NOMO-1 (cell line): ENCODE data around the gene PLEK.
"Not testable (repeated sequence)": the region's sequence is repeated elsewhere in the genome, so short reads cannot be mapped to it uniquely, and the experiment has no call there.

ENCODE experiments used
- DNase-seq, 2 experiments: peaks; one replicate each; lab custom pipeline; 2025; ENCODE audit not compliant: unreplicated experiment in 2 of 2; lab: John Stamatoyannopoulos, UW

Gene PLEK, protein sequence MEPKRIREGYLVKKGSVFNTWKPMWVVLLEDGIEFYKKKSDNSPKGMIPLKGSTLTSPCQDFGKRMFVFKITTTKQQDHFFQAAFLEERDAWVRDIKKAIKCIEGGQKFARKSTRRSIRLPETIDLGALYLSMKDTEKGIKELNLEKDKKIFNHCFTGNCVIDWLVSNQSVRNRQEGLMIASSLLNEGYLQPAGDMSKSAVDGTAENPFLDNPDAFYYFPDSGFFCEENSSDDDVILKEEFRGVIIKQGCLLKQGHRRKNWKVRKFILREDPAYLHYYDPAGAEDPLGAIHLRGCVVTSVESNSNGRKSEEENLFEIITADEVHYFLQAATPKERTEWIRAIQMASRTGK

DNA sequence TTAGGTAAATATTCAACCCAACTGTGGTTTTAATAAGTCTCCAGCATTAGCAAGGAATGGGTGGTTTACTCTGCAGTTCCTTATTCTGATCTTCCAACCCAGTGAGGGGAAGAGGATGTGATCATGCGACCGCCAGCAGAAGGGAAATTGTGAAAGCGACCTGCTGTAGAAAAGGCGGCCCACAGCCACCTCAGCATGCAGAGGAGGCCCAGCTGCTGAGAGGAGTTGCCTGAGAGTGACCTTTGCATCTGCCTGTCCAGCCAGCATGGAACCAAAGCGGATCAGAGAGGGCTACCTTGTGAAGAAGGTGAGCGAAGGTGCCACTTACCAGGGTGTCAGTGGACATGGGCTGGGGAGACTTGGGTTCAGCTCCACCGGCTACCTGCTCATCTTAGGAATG, at the start of gene PLEK:
Gene PLEK, plus strand, starts transcription at position 196 of the 400 bp plus-strand sequence. Its CDS starts 70 bp downstream, at position 266.
- DNase-seq = peak; percentile 92 to 97

DNA sequence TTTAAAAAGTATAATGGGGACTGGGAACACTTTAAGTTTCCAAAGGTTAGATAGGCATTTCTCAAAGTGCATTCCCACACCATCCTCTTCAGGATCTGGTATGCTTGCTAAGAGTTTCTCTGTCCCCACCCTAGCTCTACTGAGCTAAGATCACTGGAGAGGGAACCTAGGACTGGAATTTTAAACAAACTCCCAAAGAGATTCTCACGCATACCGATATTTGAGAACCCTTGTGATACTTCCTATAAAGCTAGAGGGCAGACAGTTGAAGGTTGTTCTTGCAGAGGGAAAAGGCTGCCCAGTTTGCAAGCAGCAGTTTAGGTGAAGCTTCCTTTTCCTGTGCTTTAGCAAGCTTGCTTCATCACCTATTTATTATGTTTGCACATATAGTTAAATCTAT, 49.0 kb upstream of the PLEK start:
- peak; percentile 45 to 52 for DNase-seq

DNA sequence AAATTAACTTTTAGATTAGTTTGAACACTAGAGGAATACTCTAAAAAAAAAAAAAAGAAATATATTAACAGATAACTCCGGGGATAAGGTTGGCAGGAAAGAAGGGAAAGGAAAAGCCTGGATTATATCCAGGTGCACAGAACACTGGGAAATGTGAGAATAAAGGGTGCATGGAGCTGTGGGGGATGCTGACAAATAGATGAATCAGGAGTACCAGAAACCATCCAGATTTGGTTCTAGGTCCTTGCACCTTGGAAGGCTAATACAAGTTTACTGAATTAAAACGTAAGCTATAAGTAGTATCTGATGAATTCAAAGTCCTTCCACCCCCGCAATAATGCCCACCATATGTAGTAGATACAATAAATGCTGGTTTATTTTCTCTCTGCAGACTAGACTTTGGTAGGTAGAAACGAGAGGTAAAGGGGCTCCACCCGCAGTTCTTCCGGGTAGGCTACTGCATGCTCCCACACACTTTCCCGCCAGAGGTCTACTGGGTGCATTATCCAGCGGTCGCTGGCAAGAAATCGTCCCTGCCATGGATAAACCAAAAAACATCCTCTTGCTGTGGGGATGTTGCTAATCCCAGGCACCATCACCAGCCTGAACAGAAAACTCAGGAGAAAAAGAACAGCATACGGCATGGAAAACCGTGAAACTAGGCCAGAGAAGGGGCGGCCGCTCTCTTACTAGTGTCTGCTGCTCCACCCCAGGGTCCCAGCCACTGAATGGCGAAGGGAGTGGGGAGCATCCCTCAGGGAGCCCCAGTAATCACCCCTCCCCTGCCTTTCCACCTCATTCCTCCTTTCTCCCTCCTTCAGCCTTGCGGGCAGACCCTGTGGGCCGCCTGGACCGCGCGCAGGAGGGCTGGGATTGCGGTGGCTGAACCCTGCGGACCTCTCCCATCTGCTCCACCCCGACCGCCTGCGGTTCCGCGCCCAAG, 46.8 kb upstream of the PLEK start:
- no peak for DNase-seq

DNA sequence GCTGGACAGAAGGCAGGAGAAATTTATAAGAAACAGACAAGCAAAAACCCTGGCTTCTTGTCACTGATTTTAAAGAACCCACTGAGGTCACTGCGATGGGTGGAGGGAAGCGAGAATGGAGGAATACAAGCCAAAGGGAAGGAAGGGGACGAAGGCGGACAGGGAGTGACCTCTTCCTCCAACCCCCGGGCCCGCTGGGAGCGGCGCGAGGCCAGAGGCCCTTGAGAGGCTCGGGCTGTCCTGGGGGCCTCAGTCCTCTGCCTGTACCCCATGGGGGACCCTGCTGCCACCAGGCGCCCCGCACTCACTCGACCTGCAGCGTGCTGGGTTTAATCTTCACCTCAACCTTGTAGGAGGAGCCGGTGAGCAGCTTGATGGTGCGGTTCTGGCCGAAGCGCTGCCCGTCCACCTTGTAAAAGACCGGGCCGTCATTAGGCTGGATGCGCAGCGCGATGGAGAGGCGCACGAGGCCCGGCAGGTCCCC, 46.1 kb upstream of the PLEK start:
- no peak for DNase-seq

DNA sequence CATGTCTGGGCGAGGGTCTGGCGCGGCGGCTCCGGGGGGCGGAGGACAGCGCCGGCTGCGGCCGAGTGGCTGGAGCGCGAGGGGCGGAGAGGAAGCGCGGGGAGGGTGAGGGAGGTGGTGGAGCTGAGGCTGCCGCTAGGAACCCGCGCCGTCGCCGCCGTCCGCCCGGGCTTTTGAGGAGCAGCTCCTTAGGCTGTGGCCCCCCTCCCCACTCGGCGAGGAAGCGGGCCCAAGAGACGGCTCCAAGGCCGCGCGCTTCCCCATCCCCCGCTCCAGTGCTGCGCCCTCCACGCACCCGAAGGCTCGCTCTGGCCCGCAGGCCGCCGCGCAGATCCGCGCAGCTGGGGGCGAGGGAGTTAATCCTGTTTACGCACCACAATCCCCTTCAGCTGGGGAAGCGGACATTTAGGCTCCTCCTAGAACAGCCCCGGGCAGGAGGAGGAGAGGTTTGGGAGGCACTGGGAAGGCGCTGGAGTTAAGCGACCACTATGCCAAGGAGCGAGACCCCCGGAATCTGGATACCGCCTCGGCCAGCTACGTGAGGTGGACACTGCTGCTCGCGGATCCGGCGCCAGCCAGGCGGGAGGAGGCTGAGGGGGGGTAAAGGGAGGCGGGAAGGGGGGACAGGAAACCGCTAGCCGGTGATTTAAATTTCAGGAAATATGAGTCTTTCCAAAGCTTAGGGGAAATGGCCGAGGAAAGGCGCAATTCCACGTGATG, 45.5 kb upstream of the PLEK start, which contains the start of gene CNRIP1:
Gene CNRIP1, minus strand, starts transcription at position 552 of the 720 bp plus-strand sequence. Its CDS starts 549 bp downstream, at position 3.
- DNase-seq = peak; percentile 9 to 33

DNA sequence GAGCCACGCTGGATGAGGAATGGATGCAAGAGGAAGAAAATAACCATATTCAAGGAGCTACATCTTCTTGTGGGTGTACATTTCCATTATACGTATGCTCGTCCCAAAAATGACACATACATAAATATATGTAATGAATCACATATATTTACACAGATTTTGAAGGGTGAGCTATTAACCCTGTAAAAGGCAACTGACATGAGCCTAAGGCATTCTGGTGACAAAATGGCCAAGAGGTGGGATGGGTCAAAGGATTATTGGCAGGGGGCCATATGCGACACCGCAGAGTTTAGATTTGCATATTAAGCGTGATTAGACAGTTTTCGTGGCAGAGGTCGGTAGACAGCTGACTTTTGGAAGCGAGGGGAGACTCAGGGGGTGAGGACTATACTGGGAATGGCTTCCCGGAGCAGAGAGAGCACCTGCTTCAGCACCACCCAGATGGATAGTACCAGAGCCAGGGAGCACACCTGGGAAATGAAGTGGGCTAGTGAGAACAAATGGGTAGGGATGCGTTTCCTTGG, 44.9 kb upstream of the PLEK start:
- peak in 1 of 2 experiments; percentile 9 for DNase-seq

DNA sequence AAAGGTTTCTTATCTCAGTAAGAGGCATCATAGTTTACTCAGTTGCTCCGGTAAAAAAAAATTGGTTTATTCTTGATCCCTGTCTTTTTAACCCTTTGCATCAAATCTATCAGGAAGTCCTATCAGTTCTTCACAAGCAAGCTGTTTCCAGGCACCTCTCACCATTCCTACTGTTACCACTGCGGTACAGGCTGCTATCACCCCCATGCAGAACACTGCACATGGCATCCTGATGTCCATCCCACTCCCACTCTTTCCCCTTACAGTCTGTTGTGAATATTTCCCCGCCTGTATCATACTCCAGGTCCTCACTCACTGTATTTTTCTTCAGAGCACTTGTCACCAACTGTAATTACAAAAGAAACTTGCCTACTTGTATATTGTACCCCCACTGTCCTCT, 40.0 kb upstream of the PLEK start:
- DNase-seq = no peak

DNA sequence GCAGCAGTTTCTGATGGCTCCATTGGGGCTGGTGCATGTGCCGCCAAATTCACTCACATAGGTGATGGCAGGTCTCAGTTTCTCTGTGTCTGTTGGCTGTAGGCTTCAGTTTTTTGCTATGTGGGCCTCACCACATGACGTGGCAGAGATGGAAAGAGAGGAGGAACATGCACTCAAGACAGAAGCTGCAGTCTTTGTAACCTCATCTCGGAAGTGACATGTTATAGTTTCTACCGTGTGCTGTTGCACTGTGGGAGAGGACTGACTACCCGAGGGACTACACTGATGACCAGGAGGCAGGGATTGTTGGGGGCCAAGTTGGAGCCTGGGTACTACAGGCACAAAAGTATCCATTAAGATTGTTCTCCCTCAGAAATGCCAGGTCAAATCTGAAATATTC, 36.2 kb upstream of the PLEK start:
- DNase-seq = no peak

DNA sequence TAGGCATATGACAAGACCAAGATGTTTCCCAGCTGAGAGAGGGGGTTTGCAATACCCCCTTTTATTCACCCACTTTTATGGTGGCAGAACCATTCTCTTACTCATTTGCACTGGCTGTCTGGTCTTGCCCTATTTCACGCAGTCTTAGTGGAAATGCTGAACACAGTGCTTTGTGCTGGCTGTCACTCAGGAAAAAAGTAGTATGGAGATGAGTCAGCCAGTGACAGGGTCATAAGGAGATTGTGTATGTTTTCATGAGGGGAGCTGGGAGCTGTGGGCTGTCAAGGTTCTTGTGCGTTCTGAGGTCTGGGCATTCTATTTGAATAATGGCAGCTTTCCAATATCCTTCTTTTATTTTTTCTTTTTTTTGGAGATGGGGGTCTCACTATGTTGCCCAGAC, 34.4 kb upstream of the PLEK start:
- DNase-seq = no peak

DNA sequence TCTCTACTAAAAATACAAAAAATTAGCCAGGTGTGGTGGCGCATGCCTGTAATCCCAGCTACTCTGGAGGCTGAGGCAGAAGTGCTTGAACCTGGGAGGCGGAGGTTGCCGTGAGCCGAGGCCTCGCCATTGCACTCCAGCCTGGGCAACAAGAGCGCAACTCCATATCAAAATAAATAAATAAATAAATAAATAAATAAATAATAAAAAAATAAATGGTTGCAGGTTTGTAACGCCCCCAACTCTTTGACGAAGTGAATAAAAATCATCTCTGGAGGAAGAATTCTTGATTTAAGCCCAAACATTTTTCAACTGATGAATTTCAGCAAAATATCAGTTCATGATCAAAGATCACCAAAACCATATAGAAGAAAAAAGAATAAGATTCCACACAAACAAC, 32.1 kb upstream of the PLEK start:
- DNase-seq = no peak

DNA sequence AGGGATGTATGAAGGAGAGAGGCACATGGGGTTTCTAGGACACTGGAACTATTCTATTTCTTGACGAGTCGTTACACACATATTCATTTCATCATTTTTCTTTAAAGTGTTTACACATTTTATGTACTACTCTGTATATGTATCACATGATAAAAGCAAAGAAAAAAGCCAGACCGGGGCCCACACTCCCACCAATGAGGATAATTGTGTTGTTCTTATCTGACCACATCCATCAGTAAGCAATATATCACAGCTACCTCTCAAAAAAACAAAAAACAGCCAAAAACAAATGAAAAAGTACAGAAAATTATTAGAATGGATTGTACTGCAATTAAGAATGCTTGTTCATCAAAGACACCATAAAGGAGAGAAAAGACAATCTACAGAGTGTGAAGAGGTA, 31.2 kb upstream of the PLEK start:
- no peak for DNase-seq

DNA sequence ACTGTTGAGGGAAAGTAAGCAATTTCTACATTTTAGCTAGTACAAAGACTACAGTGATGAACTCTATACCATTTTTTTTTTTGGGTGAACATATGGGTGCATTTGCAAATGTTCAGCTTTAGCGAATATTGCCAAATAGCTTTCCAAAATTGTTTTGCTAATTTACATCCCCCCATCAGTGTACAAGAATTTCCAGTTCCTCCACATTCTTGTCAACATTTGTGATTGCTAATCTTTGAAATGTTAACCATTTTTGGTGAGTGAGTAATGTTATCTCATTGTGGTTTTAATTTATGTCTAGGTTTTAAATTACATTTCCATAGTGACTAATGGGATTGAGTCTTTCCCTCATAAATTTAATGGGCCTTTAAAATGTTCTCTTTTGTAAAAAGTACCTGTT, 28.9 kb upstream of the PLEK start:
- no peak for DNase-seq

DNA sequence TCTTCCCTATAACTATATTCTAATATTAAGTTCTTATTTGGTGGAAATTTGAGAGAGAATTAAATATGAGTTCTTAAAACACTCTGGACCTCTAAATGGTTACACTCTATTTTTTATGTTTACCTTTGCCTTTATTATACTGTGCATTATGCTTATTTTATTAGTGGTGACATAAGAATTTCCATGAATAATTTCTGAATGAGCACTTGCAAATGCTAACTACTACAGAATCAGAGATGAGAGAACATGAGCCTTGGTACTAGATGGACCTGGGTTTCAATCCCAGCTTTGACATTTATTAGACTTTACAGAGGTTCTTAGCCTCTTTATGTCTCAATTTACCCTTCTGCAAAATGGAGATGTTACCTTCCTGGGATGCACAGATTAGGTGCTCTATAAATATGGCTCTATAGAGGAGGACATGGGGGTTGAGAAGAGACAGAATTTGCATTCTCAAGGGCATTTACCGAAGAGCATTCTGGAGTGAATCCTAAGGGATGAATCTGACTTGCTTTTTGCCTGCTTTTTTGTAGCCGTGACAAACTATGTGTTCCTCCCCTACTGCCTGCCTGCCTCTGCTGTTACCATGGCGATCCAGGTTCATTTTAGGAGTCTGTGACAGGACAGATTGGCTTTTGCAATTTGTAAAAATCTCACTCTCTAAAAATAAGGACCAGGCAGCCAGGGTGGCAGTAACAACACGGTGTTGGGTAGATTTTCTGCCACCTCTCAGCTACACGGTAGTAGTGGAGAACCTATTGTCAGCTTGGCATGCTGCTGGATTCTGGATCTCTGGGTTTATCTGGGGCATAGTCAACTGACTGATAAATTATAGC, 24.6 kb upstream of the PLEK start:
- DNase-seq = no peak

DNA sequence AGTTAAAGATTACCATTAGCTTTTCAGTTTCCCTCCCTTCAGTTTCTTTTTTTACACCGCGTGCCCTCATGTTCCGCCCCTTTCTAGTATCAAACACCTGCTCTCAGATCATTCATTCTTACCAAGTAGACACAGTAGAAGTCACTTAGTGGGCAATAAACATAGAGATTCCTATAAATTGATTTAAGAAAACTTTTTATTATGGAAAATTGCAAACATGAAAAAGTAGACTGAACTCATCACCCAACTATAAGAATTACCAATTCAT, 24.1 kb upstream of the PLEK start:
- no peak for DNase-seq

DNA sequence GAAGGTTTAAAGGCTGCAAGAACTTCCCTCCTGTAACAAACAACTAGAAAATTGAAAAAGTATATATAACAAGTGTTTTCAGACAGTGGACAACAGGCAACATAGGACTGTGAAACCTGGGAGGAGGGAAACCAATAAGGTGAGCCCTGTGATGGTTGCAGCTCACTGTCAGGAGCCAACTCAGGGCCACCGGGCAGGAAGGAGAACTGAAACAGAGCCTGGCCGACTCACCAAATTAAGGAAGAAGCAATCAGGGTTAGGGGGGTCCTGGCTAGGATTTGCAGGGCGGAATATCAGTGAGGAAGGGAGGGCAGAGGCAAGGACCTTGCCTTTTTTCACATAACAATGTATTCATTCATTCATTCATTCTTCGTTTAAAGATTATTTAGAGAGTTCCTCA, 23.5 kb upstream of the PLEK start:
- DNase-seq = peak; percentile 60 to 68

DNA sequence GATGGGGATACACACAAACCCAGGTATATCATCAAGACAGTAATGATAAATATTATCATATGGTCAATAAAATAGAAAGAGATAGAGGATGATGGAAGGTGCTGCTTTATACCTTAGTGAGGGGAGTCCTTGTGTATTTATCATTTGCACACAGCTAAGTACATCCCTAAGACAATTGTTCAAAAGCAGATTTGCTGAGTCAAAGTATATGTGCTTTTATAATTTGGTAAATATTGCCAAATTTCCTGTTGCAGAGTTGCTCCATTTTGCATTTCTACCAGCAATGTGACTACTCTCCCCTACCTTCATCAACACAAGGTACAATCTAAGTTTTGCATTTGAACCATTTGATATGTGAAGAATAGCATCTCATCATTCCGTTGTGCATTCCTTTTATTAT, 22.6 kb upstream of the PLEK start:
- peak in 1 of 2 experiments; percentile 59 for DNase-seq

DNA sequence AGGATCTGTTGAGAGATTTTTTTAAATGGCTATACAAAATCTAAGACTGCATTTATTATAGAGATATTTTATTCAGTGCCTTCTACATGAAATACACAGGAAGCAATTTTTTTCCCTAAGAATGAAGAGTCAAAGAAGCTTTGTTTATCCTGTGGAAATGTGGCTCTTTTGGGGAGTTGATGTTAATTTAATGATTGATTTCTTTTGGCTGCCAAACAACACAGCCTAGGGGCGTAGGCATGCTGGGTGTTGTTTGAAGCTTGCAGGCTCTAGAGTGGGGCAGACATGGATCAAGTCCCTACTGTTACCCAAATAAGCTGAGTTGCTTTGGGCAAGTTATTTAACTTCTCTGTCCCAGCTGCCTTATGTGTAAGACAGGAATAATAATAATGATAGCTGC, 21.1 kb upstream of the PLEK start:
- no peak for DNase-seq

DNA sequence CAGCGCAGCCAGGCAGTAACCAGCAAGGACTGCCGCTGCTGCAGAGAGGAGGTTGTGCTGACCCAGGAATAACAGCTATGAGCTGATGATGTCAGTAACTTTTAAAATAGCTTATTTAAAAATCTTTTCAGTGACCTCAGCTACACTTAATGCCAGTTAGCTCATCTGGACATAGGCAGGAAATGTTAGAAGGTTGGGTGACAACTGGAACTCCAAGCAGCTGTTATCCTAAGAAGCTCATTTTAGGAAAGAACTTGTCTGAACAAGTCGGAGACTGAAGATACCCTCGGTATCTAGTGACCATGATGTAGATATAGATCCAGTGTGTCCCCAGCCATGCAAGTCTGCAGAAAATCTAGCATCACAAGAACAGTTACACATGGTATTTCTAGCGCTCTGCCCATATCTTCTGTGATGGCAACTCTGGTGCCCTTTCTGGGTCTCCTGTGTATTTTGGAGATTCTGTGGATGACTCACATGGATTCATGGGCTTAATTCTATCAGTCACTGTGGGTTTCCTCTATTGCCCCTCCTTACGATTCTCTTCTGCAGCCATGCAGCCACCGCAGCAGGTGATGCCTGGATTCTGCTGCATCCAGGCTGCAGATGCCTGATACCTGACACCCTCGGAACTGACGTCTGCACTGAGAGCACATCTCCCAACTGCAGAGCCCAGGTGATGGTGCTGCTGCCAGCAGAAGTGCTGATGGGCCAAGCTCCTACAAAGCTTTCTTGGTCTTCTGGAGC, 19.8 kb upstream of the PLEK start:
- no peak for DNase-seq

DNA sequence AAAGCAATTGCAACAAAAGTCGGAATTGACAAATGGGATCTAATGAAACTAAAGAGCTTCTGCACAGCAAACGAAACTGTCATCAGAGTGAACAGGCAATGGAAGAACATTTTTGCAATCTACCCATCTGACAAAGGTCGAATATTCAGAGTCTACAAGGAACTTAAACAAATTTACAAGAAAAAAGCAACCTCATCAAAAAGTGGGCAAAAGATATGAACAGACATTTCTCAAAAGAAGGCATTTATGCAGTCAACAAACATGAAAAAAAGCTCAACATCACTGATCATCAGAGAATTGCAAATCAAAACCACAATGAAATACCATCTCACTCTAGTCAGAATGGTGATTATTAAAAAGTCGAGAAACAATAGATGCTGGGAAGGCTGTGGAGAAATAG, 16.0 kb upstream of the PLEK start:
- DNase-seq = not testable (repeated sequence)
